GM19351 (cell line): Measurements from ENCODE around the gene MAGEB17.
A peak's percentile ranks its signal among the peaks of the same experiment; 100 is the strongest.
"Not testable (repeated sequence)": the region's sequence is repeated elsewhere in the genome, so short reads cannot be mapped to it uniquely, and the experiment has no call there.

Source experiments
- ATAC-seq: cut with Tn5 transposase; IDR thresholded peaks from one replicate; pipeline ENCODE4 v1.9.1; 2021; ENCODE audit warnings: mild to moderate bottlenecking, moderate library complexity; ENCODE audit not compliant: unreplicated experiment

MAGEB17 gene

DNA sequence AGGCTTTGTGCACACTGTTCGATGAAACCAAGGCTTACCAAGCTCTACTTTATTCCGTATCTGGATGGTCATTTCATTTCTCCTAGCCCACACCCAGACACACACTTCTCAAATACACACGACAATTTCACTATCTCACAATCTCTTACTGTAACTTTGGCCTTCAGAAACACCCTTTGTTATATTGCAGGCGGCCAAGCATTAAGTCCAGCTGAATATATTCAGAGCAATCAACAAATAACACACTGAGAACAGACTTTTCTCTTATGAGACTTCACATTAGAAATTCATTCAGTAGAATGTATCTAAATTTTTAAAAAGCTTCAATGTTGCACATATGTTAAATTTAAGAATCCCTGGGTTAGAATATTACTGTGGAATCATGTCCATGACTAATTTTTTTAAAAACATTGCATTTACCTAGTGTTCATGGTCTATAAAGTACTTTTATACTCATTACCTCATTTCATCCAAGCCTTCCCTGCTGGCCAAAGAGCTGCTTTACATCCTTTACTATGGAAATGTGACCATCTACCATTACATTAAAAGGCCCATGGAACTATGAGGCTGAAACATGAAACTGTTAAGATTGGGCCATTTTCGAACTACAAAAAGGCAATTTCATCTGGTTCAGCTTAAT, 10.5 kb upstream of the MAGEB17 start:
- no peak for ATAC-seq

DNA sequence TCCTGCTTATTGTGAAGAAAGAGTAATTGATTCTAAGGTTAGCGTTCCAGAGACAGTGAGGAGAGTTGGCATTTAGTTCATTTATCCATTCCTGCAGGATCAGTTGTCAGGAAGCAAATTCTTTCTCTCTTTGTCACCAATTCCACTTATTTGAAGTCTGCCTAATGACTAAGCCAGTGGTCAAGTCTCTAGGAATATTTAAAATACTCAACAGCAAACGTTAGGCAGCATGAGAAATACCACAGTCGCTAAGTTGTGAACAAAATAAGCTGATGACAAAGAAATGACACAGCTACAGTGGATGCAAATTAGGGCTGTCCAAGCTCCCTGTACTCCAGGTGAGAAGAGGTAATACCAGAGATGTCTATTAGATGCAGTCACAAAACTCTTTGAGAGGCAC, 6.6 kb upstream of the MAGEB17 start:
- no peak for ATAC-seq

DNA sequence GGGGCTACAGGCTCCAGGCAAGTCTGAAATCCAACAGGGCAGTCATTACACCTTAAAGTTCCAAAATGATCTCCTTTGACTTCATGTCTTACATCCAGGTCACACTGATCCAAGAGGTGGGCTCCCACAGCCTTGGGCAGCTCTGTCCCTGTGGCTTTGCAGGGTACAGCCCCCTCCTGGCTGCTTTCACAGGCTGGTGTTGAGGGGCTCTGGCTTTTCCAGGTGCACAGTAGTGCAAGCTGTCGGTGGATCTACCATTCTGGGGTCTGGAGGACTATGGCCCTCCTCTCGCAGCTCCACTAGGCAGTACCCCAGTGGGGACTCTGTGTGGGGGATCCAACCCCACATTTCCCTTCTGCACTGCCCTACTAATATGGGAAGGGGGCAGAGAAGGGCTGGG, 6.1 kb upstream of the MAGEB17 start:
- not testable (repeated sequence) for ATAC-seq

DNA sequence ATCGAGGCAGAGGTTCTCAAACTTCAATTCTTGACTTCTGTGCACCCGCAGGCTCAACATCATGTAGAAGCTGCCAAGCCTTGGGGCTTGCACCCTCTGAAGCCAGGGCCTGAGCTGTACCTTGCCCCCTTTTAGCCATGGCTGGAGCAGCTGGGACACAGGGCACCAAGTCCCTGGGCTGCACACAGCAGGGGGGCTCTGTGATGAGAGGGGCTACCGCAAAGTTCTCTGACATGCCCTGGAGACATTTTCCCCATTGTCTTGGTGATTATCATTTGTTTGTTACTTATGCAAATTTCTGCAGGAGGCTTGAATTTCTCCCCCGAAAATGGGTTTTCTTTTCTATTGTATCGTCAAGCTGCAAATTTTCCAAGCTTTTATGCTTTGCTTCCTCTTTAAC, 4.9 kb upstream of the MAGEB17 start:
- no peak for ATAC-seq

DNA sequence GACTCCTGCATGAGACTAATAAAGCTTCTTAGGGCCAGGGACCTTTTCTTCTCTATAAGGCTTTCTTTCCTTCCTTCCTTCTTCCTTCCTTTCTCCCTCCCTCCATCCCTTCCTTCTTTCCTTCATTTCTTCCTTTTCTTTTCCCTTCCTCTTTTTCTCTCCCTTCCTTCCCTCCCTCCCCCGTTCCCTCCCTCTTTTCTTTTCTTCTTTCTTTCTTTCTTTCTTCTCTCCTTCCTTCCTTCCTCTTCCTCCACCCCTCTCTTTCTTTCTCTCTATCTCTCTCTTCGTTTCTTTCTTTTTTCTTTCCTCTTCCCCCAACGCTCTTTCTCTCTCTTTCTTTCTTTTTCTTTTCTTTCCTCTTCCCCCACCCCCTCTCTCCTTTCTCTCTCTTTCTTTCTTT, 2.5 kb upstream of the MAGEB17 start:
- no peak for ATAC-seq

DNA sequence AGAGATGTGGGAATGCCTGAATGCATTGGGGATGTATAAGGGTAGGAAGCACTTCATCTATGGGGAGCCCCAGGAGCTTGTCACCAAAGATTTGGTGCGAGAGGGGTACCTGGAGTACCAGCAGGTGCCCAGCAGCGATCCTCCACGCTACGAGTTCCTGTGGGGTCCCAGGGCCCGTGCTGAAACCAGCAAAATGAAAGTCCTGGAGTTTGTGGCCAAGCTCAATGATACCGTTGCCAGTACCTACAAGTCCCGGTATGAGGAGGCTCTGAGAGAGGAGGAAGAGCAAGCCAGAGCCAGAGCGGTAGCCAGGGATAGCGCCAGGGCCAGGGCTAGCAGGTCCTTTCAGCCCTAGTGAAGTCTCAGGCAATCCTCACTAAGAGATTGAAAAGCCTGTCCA, 3.8 kb downstream of the MAGEB17 start:
- ATAC-seq = no peak

DNA sequence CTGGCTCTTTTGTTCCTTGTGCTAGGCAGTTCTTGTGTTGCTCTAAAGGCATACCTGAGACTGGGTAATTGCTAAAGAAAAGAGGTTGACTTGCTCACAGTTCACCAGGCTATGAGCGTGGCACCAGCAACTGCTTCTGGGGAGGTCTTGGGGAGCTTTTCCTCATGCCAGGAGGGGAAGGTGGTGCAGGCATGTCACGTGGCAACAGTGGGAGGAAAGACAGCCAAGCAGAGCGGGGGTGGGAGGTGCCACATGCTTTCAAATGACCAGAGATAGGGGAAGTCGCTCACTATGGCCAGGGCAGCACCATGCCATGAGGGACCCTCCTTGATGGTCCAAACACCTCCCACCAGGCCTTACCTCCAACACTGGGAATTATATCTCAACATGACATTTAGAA, 4.7 kb downstream of the MAGEB17 start:
- ATAC-seq = no peak

DNA sequence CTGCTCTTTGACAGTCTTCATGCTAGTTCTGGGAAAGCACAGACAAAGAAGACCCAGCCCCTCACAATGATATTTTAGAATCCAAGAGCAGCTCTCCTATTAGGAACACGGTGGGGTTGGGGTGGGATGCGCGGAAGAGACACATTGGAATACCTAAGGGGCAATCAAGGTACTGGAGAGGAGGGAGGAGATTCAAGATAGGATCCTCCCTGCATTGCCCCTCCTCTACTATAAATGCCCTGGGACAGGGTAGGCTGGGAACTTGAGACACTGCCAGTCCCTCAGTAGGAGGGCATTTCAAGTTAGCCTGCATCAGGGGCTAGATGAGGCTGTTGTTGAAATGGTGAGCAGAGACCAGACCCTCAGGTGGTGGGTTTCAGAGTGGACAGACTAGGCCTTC, 5.1 kb downstream of the MAGEB17 start:
- no peak for ATAC-seq

DNA sequence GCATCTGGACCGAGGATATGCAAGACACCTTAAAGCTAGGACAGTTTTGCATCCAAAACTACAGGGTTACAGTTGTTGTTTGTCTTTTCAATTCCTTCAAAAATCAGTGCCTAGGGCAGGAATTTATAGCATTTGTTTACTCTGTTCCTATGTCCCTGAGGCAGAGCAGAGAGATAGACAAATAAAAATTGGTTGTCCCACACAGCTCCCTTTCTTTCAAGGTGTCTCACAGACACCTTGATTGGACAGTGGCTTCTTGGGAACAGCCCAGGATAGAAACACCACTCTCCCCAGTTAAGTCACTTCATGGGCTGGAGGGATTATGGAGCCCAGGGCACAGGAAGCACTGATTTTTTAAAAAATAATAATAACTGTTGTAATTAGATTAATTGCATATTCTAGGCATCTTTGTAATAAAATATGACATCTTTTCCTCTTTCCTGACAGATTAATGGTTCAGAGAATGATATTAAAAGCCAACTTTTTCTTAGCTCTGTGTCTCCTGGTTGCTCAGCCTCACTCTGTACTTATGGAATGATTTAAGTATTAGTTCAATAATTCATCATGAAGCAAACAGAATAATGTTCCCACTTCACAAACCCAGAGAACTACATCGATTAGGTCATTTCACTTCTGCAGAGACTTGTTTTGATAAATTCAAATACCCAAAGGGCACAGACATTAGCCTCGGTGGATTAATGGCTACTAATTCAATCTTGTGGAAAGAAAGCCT, 8.2 kb downstream of the MAGEB17 start:
- no peak for ATAC-seq

DNA sequence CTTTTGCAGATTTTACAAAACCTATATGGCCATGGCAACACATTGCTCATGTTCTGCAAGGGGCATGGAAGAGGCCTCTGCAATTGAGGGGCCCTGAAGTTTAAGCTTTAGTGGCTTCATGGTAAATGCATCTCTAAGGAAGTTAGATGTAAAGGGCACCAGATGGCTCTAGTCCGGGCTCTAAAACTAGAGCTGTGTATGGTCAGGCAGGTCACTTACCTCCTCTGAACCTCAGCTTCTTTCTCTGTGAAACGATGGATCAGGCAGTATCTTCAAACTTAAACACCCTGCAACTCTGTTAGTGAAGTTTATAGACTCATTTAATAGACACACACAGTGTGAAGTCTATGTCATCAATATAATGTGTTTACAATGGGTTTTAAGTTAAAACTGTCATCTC, 10.0 kb downstream of the MAGEB17 start:
- ATAC-seq = no peak

DNA sequence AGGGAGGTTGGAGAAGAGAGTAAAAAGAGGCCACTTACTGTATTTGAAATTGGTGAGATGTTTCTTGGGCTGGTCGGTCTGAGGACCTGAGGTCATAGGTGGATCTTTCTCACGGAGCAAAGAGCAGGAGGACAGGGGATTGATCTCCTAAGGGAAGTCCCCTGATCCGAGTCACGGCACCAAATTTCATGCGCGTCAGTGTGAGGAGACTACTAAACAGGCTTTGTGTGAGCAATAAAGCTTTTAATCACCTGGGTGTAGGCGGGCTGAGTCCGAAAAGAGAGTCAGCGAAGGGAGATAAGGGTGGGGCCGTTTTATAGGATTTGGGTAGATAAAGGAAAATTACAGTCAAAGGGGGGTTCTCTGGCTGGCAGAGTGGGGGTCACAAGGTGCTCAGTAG, 16.6 kb downstream of the MAGEB17 start:
- not testable (repeated sequence) for ATAC-seq

DNA sequence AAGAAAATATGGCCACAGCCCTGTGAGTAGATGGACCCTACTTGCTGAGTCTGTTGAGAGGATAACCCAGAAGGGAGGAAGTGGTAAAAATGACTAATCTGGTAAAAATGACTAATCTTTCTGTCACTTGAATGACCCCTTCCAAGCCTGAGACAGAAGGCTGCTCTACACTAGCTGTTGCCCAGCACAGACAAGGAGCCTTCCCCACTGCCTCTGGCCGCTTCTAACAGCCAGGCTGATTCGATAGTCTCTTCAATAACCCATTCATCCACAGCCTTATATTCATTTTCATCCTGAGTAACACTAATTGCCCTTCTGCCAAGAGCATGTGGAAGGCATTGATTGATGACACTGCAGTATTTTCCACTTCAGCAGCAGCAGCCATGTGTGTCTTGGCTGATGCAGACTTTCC, 18.4 kb downstream of the MAGEB17 start:
- ATAC-seq = peak; percentile 99

DNA sequence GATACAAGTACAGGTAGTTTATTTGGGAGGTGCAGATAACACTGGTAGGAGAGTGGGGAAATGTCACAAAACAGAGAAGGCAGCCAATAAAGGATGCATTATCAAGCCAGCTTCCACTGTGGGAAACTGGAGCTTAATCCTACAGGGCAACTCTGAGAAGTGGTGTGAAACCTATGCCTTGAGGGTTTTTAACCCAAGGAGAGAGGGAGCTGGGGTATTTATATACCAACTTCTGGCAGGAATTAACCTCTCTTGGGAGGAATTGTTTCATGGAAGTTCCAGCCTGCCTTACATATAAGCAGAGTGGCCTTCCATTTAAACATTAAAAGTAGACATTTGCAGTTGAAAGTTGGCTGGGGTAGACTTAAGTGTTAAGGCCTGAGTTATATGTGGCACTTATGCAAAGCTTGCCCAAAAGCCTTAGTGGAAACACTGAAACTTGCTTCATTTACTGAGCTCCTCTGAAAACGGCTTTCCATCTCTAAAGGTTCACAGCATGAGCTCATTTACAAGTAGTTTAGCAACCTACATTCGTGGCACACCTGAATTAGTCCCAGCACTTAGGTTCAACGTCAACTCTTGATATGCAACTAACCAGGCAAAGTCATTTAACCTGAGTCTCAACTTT, 19.2 kb downstream of the MAGEB17 start:
- ATAC-seq = no peak

DNA sequence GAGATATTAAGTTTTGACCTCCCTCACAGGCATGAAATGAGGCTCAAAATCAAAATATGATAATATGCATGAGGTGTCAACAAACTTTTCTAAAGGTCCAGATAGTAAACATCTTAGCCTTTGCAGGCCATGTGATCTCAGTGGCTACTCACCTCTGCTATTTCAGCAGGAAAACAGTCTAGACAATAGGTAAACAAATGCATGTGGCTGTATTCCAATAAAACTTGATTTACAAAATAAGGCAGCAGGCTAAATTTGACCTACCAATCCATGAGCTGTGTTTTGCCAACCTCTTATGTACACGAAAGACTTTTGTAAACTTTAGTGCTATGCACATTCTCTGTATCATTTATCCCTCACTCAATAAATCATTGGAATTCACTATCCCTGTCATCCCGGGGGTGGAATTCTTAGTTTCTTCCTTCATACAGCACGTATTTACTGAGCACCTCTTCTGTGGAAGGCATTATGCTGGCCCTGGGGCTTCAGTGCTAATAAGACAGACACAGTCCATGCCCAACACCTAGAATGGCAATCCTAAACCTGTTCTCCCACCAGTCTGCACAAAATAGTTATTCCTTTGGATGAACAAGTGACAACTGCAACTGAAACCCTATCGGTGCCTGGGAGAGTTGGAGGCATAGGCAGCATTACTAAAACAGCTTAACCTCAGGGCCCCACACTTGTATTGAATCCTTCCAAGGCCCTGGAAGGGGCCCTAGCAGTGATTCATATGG, 19.9 kb downstream of the MAGEB17 start:
- ATAC-seq = no peak

DNA sequence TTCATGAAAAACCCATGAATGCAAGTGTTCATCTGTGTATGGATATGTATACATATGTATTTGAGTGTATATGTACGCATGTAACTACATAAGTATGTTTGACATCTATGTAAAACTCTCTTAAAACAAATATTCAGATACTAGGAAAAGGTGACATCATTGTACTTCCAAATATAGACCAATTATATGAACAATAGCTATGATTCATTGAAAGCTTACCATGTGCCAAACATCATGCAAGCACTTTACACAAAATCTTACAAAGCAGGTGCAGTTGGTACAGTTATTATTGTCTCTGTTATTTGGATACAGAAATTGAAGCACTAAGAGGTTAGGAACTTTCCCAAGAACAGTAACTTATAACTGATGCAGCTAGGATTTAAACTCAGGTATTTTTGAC, 21.4 kb downstream of the MAGEB17 start:
- no peak for ATAC-seq

DNA sequence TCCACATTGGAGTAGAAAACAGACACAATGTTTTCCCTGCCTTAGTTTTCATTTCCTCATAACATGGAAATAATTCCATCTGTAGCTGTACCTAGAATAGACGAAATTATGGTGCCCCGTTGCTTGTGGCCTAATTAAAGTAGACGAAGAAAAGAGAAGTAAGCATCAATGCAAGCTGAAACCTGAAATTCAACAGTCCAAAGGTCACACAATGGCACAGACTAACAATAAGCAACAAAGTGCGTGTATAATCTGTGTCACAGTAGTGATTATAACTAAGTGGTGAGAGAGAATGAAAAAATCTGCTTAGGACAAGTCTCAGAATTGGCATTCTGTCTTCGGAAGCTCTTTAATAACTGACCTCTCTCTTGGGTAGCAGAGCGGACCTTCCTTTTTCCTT, 24.3 kb downstream of the MAGEB17 start:
- ATAC-seq = no peak

DNA sequence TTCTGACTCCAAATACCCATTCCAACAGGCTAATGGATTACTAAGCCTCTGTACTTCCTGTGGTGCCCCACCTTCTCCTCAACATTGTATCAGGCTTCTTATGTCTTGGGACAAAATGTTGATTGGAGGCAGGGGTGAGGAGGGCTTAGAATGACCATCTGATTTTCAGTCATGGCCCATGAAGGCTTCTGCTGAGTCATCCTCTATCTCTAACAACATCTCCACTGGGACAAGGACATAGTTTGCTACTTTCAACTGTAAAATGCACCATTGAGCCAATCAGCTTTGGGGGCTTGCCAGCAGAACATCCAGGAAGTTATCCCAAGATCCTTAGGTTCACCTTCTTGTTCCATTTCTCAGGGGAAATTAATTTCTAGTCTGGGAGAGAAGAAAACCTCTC, 29.5 kb downstream of the MAGEB17 start:
- no peak for ATAC-seq

DNA sequence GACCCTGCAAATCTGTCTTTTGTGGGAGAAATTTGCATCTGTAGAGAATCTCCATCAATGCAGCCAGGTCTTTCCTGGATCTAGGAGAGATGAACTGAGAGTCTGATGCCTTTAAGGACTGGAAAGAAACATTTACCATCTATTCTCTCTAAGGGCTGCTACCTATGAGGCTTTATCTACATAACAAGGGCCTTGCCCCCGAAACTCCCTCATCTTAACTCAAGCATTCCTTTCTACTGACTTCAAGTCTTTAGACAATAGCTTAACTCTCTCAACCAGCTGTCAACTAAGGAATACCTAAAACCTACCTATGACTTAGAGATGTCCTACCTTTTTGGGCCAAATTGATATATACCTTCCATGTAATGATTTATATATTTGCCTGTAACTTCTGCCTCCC, 32.1 kb downstream of the MAGEB17 start:
- no peak for ATAC-seq

DNA sequence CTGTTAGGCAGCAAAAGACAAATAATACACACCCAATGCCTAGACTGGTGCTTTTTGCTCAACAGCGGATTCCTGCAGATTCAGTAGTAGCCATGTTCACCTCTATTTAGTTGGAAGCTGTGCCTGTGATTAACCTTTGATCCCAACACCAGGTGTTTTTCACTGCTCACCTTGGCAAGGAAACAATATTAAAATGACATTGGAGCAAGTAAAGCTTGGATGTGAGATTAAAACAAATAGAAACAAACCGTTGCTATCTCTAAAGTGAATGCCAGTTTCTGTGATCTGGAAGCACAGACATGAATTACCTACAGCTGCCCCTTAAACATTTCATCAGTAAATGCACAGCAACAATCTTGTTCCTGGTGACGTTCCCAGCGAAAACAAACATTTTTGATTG, 35.7 kb downstream of the MAGEB17 start:
- ATAC-seq = no peak

DNA sequence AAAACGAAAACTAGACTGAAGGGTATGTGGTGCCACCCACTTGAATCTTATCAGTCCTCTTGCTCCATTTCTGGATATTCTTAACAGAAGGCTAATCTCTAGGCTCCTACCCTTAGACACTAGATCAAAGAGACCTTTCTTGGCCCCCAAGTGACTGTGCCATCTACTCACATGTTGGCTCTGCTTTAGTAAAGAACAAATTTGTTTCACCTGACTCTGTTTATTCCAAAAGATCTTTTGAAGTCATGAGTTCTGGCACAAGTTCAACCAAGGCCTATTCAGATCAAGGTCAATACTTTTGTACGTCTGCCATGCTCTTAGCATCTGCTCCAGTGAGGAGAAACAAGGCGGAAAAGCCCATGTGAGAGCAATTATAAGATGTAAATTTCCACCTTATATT, 37.3 kb downstream of the MAGEB17 start:
- no peak for ATAC-seq

DNA sequence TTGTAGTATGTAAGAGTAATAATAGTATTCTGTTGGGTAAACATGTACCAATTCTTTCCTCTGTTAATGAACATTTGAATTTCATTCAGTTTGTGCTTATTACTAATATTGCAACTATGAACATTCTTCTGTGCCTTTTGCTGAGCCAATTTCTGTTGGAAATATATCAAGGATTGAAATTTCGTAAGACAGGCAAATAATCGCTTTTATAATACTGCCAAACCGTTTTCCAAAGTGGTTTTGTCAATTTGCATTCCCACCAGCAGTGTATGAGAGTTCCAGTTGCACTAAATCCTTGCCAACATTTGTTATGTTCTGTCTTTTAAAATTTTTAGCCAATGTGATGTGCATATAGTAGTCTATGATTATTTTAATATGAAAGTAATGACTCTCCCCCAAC, 38.6 kb downstream of the MAGEB17 start:
- no peak for ATAC-seq

DNA sequence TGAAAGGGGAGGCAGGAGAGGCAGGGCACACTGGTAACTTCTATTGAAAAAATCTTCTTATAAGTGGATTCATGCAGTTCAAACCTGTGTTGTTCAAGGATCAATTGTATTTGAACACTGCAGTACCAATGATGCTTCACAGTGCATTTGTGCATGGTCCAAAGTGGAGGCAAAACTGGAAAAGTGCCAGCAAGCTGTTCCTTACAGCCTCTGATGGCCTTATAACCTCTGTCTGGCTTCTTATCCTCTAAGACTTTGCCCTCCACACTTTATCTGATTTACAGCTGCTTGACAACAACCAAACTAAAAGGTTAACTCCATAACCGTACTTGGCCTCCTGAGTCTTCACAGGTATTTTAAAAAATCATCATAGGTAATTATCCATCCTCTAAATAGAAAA, 40.4 kb downstream of the MAGEB17 start:
- no peak for ATAC-seq
